Hindlimb muscle (tissue), 1 donor: ENCODE results near the gene EPN3. TPM values are rescaled to one million over a fixed set of nuclear protein-coding genes. Genes with fewer than 3 reads are reported as not detected.

Experiments used
- DNase-seq: peaks from one replicate; pipeline ENCODE4 v3.0.0-alpha.2; 2013
- polyA plus RNA-seq: library from polyadenylated mRNA; unstranded; fragments of 120-200 nt; gene quantifications from one replicate; pipeline ENCODE4 v1.2.1, GENCODE V29; 2013; ENCODE audit not compliant: insufficient read length

The EPN3 gene
- polyA plus RNA-seq, 1 donor: 1.5 TPM

DNA sequence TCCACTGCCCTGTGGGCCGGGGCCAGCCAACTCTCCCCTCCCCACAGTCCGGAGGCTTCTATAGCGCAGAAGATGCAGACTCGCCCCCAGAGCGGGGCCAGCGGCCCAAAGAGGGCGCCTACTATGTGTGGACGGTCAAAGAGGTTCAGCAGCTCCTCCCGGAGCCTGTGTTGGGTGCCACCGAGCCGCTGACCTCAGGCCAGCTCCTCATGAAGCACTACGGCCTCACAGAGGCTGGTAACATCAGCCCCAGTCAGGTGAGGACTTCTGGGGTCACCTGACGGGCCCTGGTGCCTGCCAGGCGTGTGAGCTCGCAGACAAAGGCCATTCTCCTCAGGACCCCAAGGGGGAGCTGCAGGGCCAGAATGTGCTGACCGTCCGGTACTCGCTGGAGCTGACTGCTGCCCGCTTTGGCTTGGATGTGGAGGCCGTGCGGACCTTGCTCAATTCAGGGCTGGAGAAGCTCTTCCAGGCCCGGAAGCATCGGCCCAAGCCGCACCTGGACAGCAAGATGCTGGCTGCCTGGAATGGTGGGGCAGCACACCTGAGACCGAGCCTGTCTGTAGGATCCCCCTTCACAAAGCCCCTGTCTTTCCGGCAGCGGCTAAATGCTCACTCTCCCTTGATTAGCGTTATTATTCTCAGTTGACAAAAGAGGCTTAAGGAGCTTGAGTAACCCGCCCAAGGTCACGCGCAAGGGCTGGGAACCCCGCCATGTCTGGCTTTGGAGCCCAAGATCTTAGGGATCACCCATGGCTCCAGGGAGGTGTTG is 18.3 kb downstream of the EPN3 start:
- peak; percentile 88 for DNase-seq

DNA sequence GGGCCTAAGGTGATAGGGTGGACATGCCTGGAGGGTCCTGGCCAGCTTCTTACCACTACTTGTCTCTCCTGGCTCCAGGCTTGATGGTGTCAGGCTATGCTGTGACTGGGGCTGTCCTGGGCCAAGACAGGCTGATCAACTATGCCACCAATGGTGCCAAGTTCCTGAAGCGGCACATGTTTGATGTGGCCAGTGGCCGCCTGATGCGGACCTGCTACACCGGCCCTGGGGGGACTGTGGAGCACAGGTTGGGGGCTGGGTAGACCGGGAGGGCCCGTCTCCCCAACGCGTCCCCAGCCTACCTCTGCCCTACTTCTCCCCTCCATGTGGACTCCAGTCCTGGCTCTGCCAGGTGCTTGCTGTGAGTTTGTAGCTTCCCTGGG is 18.9 kb downstream of the EPN3 start:
- no peak for DNase-seq

DNA sequence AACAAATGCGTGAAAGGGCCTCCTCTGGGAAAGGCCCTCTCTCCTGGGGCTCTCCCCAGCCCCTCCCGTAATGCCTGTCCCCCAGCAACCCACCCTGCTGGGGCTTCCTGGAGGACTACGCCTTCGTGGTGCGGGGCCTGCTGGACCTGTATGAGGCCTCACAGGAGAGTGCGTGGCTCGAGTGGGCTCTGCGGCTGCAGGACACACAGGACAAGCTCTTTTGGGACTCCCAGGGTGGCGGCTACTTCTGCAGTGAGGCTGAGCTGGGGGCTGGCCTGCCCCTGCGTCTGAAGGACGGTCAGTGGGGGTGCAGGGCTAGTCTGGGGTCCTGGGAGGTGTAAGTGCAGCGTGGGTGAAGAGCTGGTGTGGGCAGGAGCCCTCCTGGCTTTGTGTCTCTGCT is 19.3 kb downstream of the EPN3 start:
- DNase-seq: no peak

DNA sequence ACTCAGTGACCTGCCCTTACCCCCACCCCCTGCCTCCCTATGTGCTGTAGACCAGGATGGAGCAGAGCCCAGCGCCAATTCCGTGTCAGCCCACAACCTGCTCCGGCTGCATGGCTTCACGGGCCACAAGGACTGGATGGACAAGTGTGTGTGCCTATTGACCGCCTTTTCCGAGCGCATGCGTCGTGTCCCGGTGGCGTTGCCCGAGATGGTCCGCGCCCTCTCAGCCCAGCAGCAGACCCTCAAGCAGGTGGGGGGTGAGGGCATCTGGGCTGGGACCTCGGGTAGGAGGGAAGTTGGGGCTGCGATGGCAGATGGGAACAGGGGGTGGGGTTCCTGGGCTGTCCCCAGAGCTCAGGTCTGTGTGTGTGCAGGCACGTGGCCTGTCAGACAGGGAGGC is 21.7 kb downstream of the EPN3 start:
- DNase-seq: no peak

DNA sequence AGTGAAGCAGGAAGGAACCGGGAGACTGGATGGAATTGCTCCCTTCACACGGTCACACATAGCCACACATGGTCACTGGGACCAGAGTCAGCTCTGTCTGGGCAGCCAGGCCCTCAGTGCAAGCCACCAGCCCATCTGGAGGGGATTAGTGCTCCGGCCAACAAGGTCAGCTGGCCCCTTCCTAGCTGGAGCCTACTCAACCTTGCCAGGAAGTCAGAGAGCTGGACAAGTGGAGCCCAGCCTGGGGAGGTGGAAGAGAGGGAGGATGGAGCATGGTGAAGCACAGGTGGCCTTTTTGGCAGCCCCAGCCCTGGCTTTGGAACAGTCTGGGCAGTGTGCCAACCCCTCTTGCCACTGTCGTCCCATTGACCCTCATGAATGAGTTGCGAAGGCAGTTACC is 24.3 kb downstream of the EPN3 start:
- no peak for DNase-seq

DNA sequence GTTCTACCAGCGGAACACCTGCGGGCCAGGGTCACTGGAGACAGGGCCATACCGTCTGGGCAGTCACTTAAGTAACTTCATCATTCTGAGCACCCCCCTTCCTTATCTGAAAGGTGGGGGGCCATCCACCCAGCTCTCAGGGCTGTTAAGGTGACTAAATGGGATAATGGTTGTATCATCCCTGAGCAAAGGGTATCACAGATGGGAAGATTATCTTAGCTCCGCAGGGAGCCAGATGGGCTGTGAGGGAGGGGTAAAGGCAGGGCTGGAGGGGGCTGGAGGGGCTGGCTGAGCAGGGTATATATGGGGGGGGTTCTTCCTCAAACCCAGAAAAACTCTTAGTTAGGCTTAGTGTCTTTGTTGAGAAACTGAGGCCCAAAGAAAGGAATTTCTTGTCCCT is 25.1 kb downstream of the EPN3 start:
- DNase-seq: no peak

DNA sequence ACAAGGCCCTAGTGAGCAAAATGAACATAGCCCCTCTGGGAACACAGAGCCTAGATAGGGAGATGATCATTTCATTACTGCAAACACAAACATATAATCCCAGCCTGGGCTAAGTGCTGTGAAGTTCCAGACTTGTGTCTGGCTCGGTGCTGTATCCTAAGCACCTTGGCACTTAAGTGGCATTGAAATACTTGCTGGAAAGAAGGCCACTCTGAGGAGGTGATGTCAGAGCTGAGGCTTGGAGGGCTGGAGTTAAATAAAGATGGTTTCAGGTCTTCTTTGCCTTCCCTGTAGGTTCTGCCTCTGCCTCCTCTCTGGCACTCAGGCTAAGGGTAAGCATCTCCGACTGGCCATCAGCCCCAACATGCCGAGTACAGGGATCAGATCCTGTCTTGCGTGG is 25.6 kb downstream of the EPN3 start:
- DNase-seq: no peak

DNA sequence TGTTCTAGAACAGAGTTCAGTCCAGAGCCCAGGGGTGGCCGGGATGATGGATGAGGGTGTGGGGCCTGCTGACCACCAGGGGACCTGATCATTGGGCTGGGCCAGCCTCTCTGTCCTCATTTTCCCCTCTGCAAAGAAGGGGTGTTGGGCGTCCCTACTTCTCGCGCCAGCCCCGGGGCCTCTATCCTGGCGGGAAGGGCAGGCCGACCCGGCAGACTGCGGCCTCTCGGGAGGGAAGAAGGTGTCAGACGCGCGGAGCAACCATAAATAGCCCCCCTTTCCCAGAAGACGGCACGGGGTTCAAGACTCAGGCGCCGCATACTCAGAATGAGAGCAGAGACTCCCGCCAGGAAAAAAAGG is 26.0 kb downstream of the EPN3 start:
- DNase-seq: no peak

DNA sequence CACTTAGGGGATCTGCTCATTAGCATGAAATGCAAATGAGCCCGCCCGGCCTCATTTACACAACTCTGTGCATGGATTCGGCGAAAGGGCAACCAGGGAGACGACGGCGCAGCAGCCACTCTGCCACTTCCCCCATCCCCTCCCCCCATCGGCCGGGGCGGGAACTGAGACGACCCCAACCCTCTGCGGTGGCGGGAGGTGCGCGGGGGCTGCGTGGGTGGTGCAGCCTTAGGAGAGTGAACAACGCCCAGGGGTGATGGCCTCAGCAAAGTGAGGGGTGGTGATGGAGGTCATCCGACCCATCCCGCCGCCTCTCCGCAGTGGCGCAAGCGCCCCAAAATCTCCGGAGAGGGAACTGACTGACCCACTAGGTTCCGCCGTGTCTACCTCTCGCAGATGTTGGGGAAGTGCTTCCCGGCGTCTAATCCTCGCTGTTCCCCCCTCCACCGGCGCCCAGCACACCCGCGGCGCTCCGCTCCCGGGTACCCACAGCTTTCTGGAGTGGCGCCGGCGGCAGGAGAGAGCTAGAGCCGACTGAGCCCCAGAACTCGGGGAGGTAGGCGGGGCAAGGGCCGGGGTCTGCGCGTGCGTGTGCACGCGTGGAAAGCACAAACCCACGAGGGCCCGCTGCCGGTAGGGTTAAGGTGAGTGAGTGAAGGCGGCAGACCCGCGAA is 26.5 kb downstream of the EPN3 start:
- no peak for DNase-seq

DNA sequence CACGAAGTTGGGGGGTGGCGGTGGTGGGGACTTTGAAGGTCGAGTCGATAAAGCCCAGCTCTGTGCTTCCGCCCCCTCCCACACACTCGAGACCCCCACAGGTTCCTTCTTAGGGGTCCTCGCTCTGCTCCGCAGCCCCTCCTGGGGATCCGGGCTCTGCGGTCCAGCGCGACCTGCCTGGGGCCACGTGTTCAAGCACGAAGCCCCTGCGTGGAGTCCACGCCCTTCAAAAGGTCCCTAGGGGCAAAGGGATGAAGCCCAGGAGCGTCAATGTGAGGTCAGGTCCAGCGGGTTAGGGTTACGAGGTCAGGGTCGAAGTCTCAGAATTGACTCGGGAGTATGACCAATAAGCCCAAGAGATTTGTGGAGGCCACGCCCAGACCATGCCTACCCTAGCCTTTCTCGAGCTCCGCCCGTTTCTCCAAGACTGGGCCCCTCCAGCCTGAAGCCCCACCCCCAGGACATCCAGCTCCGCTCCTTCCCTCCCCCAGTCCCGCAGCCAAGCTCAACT is 27.2 kb downstream of the EPN3 start:
- peak; percentile 72 for DNase-seq

DNA sequence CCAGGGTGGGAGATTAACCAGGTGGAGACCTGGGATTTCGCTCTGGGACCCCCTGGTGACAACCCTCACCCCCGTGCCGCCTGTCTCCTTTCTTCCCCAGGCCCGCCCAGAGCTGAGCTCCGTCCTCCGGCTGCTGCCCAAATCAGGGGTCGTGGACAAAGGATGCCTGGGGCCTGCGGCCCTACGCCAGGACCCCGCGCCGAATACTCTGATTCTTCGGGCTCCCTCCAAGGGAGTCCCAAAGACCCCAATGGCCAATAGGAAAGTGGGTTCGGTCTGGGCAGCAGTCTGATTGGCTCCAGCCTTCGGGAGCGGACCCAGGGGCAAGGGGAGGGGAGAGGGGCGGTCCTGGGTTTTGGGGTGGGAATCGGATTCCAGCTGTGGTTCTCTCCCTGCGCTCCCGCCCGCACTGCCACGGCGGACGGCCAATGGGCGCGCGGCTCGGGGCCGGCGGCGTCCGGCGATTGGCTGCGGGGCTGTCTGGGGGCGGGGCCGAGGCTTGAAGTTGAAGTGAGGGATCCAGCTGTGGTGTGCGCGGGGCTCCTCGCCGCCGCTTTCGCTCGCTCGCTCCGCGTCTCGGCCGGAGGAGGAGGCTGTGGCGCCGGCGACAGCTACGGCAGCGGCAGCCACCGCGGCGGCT is 27.8 kb downstream of the EPN3 start, which contains the start of gene CACNA1G:
Gene CACNA1G, plus strand, starts transcription at position 531 of the 640 bp plus-strand sequence. CDS start 745 bp downstream, outside the sequence.
- peak; percentile 96 for DNase-seq

DNA sequence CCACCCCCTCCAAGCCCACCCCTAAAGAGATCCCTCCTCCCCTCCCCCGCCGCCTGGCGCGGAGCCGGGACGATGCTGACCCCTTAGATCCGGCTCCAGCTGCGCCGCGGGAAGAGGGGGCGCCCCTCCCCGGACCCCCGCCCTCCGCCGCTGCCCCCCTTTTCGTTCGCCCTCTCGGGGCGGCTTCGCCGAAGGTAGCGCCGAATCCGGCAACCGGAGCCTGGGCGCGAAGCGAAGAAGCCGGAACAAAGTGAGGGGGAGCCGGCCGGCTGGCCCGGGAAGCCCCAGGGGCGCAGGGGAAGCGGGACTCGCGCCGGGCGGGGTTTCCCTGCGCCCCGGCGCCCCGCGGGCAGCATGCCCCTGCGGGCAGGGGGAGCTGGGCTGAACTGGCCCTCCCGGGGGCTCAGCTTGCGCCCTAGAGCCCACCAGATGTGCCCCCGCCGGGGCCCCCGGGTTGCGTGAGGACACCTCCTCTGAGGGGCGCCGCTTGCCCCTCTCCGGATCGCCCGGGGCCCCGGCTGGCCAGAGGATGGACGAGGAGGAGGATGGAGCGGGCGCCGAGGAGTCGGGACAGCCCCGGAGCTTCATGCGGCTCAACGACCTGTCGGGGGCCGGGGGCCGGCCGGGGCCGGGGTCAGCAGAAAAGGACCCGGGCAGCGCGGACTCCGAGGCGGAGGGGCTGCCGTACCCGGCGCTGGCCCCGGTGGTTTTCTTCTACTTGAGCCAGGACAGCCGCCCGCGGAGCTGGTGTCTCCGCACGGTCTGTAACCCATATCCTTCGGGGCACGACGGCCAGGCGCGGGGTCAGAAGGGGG is 28.6 kb downstream of the EPN3 start:
- no peak for DNase-seq

DNA sequence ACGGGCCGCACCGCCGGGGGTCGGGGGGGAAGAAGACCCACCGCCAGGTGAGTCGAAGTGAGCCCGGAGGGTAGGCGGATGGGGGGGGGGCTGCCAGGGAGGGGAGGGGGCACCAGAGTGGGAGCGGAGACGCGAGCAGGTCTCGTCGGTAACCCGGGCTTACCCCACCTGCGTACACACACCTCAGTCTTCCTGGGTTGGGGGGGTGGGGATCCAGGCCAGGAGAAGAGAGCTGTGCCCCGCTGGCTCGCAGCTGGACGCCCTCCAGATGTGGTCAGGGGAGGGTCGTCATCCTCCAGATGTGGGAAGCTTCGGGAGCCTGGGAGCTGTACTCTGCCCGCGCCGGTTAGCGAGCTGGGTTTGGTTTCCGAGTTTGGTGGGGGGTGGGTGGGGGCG is 29.2 kb downstream of the EPN3 start:
- no peak for DNase-seq

DNA sequence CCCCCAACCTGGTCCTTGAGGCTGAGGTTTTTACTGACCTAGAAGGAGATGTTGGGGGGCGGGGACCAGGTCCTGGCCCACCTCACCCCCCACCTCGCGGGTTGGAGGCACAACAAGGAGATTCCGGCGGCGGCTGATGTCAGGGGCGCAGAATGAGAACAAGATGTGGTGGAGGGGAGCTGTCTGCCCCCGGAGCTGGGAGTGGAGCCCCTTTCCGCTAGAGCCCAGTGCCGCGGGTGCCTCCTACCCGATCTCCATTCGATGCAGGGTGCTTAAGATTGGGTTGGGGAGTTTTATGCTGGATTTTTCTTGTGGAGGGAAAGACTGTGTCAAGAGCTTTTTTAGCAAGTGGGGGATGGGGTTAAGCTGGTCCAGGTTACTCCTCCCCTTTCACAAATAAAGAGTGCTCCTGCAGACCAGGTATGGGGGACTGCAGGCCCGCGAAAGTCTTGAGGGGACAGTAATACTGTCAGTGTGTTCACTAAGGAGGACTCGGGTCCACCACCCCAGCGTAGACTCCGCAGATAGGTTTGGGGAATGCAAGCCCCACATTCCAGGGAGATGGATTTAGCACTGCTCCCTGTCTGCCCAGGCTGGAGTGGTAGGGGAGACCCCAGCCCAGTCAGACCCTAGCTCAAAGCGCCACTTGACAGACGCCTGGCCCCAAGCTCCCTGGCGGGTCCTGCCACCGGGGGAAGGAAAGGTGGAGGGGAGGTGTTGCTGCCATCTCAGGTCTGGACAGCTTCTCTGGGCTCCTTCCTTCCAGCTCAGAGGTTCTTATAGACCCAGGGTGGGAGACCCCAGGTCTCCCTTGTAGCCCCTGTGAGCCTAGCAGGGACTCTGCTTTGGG is 29.9 kb downstream of the EPN3 start:
- DNase-seq: no peak

DNA sequence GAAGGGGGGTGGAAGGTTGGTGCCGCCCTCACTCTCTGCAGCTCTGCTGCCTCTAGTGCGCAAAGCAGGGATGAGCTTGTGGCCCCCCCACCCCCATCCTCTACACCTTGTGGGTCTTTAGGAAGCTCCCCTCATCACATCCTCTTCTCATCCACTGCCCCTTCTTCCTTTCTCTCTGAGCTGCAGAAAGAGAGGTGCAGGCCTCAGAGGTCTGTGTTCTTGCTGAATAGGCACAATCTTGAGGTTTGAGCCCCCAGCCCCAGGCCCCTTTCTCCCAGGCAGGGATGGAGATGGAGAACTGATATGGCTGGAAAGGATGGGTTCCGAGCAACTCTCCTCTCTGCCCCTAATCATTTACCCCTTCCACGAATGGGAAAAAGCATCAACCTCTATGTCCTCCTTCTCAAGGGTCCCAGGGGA is 30.6 kb downstream of the EPN3 start:
- DNase-seq: no peak

DNA sequence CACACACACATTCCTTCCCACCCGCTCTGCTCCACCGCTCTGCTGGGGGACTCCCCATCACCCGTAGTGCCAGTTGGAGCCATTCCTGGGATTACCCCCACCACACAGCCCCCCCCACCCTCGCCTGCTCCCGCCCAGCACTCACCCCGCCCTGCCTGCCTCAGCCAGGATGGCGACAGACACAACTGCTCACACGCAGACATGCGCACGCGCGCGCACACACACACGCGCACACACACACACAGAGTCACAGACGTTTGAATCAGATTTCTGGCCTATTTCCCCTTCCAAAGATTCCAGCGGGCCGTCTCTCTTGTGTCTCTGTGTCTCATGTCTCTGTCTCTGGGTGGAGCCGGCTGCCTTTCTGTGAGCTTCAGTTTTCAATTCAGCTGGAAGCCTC is 32.4 kb downstream of the EPN3 start:
- peak; percentile 92 for DNase-seq

DNA sequence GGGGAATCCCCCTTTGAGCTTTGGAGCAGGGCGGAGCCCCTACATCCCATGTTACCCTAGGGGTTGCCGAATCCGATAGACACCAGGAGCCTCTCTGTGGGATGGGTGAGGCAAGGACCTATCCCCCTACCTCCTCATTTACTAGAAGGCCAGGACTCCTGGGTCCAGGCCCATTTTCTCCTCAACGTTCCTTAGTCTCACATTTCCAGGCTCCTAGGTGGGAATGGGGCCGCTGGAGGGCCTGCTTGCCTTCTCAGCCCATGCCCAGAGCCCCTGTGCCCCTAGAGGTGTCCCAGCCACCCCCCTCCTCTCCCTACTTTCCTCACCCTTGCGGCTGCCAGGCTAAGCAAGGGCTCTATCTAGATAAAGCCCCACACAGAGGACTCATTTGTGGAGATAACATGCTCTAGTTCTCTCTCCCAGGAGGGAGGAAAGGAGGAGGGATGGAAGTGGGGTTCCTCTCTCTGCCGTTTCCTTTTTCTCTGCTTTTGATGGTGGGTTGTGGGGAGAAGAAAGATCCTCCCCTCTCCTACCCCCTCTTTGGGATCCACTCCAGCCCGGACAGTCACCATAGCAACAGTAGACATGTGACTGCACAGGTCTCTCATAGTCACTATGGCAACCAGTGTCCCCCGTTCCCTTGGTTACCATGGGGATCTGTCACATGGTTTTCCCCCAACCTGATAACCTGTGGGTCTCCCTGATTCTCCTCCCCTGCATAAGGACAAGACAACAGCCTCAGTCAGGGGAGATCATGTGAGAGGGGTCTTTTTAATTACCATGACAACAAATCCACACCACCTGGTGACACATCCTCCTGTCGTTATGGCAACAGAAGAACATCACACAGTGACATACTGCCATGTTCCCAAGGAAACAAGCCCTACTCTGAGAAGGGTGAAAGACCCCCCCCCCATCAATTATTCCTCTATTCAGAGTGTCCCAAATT is 33.1 kb downstream of the EPN3 start:
- DNase-seq: no peak

DNA sequence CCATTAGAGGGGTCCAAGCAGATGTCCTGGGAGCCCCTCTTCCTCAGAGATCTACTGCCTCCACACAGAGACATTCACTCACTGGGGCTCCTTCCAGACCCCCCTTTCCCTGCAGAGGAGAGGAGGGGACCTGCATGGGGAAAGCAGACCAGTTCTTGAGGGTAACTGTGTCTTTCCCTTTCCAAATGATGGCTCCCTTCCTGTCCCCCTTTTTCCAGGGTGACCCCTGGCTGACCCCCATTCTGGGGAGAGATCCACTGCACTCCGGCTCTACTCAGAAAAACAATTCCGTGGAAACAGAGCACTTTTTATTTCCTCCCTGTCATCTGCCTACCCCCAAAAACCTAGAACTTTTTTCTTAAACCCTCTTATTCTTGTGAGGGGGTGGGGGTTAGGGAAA is 34.4 kb downstream of the EPN3 start:
- DNase-seq: no peak

DNA sequence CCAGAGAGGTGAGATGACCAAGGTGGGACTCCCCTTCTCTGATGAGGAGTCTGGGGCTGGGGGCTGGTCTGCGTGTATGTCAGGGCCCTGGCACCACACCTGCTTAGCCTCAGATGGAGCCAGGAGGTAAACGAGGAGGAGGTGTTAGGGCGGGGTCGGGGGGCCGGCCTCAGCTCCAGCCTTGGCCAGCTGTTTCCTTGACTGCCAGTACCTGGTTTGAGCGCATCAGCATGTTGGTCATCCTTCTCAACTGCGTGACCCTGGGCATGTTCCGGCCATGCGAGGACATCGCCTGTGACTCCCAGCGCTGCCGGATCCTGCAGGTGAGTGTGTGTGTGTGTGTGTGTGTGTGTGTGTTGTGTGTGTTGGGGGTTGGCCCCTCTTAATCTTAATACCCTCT is 36.1 kb downstream of the EPN3 start:
- DNase-seq: no peak

DNA sequence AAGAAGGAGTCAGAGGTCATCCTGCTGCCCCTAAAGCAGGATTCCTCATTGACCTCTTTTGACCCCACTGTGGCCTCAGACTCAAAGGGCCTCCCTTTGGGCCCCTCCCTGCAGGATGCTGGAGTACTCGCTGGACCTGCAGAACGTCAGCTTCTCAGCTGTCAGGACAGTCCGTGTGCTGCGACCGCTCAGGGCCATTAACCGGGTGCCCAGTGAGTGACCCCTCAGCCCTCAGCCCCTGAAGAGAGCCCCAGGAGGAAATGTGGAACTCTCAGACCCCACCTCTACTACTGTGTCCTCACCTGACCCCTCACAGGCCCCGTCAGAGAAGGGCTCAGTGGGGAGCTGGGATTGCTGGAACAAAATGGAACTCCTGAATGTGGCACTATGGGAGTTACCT is 37.1 kb downstream of the EPN3 start:
- DNase-seq: no peak

DNA sequence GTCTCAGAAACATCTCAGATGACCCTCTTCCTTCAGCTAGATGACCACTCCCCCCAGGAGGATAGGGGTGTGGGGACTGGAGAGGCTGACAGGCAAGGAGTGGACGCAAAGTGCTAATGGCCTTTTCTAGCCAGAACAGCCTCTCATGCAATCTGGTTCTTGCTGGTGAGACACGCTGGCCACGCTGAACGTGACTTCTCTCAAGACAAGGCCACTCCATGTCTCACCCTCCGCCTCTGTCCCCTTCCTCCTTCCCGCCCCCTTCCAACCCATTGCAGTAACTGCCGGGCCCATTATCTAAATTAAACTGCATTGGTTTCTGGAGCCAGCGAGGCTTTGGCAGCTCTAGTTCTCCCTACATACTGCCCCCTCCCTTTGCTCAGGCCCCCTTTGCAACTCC is 37.5 kb downstream of the EPN3 start:
- DNase-seq: no peak
